ENCODE measurements around the gene CCL26.
A peak's percentile ranks its signal among the peaks of the same experiment; 100 is the strongest.
"Not testable (repeated sequence)": the region's sequence is repeated elsewhere in the genome, so short reads cannot be mapped to it uniquely, and the experiment has no call there.

The CCL26 gene, protein sequence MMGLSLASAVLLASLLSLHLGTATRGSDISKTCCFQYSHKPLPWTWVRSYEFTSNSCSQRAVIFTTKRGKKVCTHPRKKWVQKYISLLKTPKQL
- 0 reads per million in 2 donors for total RNA-seq

DNA sequence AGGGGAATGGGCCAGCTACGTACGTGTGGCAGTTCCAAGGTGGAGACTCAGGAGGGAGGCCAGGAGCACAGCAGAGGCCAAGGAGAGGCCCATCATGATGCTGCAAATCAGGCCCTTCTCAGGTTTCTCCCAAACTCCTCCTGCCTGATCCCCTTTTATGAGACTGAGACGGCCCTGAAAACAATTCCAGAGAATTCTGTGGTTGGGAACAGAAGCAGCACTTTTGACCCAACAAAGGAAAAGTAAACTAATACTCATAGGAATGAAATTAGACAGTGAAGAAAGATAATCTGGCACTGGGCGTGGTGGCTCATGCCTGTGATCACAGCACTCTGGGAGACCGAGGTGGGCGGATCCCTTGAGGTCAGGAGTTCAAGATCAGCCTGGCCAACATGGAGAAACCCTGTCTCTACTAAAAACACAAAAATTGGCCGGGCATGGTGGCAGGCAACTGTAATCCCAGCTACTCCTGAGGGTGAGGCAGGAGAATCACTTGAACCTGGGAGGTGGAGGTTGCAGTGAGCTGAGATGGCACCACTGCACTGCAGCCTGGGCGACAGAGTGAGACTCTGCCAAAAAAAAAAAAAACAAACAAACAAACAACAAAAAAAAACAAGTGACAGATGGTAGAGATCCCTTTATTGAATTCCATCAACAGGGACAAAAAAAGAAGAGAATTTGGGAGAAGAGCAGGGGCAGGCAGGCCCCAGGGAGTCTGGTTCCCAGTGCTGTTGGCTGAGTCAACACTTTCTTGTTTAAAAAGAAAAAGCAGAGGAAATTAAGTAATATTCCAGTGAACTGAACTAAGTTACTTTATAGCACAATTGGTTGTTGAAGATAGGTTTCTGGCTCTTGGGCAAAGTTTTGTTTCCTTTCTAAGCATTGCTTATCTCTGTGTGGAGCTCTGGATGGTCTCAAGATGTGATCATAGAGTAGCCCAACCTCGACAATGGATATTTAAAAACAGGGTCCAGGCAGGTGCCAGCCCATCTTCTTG, at the start of gene CCL26:
CCL26 (minus strand) TSS at position 131 of the 997 bp plus-strand sequence; CDS start at position 96, 35 bp downstream.
- no peak for DNase-seq

- no peak for DNase-seq
Measured at GRCh38 chr7:75820688-75821087, 48.7 kb upstream of the CCL26 start.

- DNase-seq: no peak
Measured at GRCh38 chr7:75819711-75820110, 47.7 kb upstream of the CCL26 start.

DNA sequence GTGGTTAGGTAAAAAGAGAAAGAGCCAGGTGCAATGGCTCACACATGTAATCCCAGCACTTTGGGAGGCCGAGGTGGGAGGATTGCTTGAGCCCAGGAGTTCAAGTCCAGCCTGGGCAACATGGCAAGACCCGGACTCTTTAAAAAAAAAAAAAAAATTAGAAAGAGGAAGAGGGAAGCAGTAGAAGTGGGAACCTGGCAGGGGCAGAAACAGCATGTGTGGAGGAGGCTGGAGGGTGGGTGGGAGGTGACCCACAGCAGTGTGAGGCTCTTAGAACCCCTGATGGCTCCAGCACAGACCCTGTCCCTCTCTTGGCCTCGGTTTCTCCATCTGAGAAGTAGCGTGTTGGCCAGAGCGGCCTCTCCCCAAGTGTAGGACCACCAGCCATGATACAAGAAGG, 46.5 kb upstream of the CCL26 start:
- no peak for DNase-seq

DNA sequence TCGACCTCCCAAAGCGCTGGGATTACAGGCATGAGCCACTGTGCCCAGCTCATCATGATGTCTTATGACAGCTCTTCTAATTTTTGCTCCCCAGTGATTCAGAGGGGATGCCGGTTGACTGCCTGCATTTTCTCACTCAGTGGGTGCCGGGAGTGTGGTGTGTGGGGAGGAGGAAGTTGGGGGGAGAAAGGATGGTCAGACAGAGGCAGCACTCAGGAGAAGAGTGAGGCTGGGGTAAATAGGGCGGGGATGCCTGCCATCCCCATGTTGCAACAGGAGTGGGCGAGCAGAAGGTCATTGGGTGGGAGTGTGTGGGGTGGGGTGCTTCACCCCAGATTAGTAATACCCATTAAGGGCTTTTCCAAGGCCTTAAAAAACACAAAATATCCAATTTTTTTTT, 45.1 kb upstream of the CCL26 start:
- DNase-seq: no peak

GRCh38 chr7:75815418-75816064, 43.5 kb upstream of the CCL26 start:
- DNase-seq: no peak

- DNase-seq: no peak
Measured at GRCh38 chr7:75814407-75814947, 42.5 kb upstream of the CCL26 start.

DNA sequence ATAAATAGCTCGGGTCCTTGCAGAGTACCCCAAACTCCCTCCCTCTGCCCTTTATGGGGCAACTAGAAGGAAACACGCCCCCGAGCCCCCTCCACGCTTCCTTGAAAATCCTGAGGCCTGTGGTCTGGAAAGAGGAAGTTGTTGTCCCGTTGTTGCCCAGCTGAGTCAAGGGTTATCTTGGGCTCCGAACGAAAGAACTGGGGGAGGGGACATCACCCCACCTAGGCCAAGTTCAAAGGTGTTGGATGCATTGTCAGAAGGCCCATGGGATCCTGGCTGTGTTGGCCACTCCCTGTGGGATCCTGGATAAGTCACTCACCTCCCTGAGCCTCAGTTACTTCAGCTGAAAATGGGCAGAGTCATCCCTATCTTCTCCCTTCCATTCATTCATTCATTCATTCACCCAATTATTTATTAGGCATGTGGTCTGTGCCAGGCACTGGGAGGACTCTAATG, 41.8 kb upstream of the CCL26 start, which contains the start of gene CCL24:
CCL24 (minus strand) TSS at position 26 of the 456 bp plus-strand sequence. CDS start 91 bp downstream, outside the sequence.
- DNase-seq: no peak

DNA sequence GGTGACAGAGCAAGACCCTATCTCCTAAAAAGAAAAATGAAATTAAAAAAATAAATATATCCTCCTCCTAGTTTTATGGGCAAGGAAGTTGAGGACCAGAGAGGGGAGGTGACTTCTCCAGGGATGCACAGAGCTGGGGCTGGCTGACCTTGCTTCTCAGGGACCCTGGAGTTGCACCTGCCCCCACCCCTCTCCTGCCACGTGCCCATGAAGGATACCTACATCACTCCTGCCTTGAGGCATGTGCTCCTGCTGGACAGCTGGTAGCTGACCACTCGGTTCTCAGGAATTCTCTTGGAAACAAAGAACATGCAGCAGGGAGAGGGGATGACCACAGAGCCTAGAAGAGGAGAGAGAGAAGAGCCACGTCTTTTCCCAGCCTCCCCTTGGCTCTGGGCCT, 41.1 kb upstream of the CCL26 start:
- no peak for DNase-seq

DNA sequence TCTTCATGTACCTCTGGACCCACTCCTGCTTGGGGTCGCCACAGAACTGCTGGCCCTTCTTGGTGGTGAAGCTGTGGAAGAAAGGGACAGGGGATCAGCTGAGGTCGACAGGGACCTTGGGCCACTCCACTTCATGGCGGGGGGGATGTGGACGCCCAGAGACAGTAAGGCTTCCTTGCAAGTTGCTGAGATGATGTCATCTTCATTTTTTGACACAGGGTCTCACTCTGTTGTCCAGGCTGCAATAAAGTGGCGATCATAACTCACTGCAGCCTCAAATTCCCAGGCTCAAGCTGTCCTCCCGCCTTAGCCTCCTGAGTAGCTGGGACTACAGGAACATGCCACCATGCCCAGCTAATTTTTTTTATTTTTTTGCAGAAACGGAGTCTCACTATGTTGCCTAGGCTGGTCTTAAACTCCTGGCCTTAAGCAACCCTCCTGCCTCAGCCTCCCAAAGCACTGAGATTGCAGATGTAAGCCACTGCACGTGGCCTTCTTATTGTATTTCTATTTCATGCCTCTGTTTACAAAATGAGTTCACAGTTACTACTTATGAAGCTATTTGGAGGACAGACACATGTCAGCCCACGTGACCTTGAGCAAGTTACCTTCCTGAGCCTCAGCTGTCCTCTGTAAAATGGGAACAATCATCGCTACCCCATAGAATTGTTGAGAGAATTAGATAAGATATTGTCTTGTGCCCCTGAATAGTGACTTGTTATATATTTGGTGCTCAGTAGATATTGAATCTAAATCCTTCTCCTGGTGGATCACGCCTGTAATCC, 40.1 kb upstream of the CCL26 start:
- no peak for DNase-seq

GRCh38 chr7:75809396-75809795, 37.4 kb upstream of the CCL26 start:
- DNase-seq: no peak

- DNase-seq: no peak
Measured at GRCh38 chr7:75808106-75808505, 36.1 kb upstream of the CCL26 start.

- DNase-seq: no peak
Measured at GRCh38 chr7:75807452-75807851, 35.4 kb upstream of the CCL26 start.

- DNase-seq: no peak
Measured at GRCh38 chr7:75806560-75807307, 34.7 kb upstream of the CCL26 start.

DNA sequence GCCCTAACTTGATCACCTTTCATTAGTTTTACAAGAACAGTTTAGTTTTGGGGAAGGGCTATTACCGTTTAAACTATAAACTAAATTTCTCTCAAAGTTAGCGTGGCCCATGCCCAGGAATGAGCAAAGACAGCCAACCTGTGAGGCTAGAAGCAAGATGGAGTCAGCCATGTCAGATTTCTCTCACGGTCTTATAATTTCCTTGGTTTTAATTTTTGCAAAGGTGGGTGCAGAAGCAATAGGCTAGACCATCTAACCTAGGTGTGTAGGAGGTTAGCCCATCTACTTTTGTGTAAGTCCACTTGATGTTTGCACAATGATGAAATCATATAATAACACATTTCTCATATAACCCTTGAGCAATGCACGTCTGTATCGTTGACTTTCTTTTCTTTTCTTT, 32.7 kb upstream of the CCL26 start:
- no peak for DNase-seq

DNA sequence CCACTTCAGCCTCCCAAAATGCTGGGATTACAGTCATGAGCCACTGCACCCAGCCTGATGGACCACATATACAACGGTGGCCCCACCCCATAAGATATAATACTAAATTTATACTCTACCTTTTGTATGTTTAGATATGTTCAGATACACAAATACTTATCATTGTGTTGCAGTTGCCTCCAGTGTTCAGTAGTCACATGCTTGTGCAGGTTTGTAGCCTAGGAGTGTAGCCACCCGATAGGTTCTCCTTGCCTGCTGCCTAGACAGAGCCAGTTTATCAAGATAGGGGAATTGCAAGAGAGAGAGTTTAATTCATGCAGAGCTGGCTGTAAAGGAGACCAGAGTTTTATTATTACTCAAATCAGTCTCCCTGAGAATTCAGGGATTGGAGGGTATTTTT, 32.0 kb upstream of the CCL26 start:
- no peak for DNase-seq

DNA sequence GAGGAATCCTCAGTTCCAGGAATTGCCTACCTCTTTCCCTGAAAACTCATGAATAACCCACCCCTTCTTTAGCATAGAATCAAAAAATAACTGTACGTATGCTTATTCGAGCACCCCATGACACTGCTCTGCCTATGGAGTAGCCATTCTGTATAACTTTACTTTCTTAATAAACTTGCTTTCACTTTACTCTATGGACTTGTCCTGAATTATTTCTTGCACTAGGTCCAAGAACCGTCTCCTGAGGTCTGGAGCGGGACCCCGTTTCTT, 30.5 kb upstream of the CCL26 start:
- DNase-seq: no peak

DNA sequence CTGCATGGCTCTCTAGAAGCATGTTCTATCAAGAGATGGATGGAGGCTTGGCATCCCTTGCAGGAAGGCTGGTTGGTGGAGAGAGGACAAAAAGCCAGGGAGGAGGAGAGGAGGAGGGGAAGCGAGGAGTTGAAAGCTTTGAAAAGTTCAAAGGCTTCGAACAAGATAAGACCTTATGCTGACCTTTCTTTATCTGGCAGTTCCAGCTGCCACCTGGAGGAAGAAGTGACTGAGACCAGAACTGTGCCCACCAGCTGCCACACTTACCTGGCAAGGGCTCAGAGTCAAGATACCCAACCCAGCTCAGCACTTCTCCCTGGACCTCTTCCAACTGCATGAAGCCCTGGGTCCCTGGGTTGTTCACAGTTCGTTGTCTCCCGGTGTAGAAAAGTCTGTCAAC, 26.8 kb upstream of the CCL26 start:
- peak in 1 of 5 experiments; percentile 13 for DNase-seq

- DNase-seq: no peak
Measured at GRCh38 chr7:75796420-75796819, 24.4 kb upstream of the CCL26 start.

GRCh38 chr7:75795831-75796285, 23.8 kb upstream of the CCL26 start:
- no peak for DNase-seq

- DNase-seq: no peak
Measured at GRCh38 chr7:75793676-75794075, 21.7 kb upstream of the CCL26 start.

GRCh38 chr7:75792567-75792966, 20.6 kb upstream of the CCL26 start:
- not testable (repeated sequence) for DNase-seq
